ENCODE results near the gene MLPH. TPM values are rescaled to one million over a fixed set of nuclear protein-coding genes. Genes with fewer than 3 reads are reported as not detected.

The MLPH gene
- total and polyA plus RNA-seq, 2 of the 13 experiments (the other 11 are each of a cell fraction or from before 2014, with no cell fraction given), result 0.12 TPM; not detected in 1

- TF ChIP-seq ZNF407 (CRISPR knock-in tag; IDR thresholded peaks at IDR 0.05; ENCODE audit: not compliant biosample characterization) (no peak), SAP130 (CRISPR knock-in tag; IDR thresholded peaks at IDR 0.05; ENCODE audit: low read depth) (peak; percentile 11; the same call in 1 of the 2 replicates), ZNF691 (CRISPR knock-in tag; IDR thresholded peaks at IDR 0.05; ENCODE audit: borderline replicate concordance, low read depth) (no peak), BCL6 (CRISPR knock-in tag; IDR thresholded peaks at IDR 0.05) (peak; percentile 93), FIP1L1 (IDR thresholded peaks at IDR 0.05; ENCODE audit: borderline replicate concordance, insufficient read depth, low read depth, low read length) (no peak), KLF11 (CRISPR knock-in tag; IDR thresholded peaks at IDR 0.05) (no peak), ZNF124 (CRISPR knock-in tag; IDR thresholded peaks at IDR 0.05) (0 out of 2 replicates have a peak, but pooled peaks have one; percentile 32), ZFP1 (CRISPR knock-in tag; IDR thresholded peaks at IDR 0.05) (no peak), ZNF138 (CRISPR knock-in tag; IDR thresholded peaks at IDR 0.05; ENCODE audit: low read depth) (no peak), SIX4 (CRISPR knock-in tag; IDR thresholded peaks at IDR 0.05) (no peak), ZNF484 (CRISPR knock-in tag; IDR thresholded peaks at IDR 0.05; ENCODE audit: borderline replicate concordance, low read depth) (no peak), MTA1 (CRISPR knock-in tag; IDR thresholded peaks at IDR 0.05; ENCODE audit: borderline replicate concordance) (peak; percentile 53; the same call in 1 of the 2 replicates), HOXA7 (CRISPR knock-in tag; IDR thresholded peaks at IDR 0.05) (no peak), ZNF567 (CRISPR knock-in tag; IDR thresholded peaks at IDR 0.05; ENCODE audit: borderline replicate concordance) (no peak), IKZF4 (CRISPR knock-in tag; IDR thresholded peaks at IDR 0.05; ENCODE audit: borderline replicate concordance, low read depth, not compliant biosample characterization) (no peak)
- TF ChIP-seq, protein P1, sequence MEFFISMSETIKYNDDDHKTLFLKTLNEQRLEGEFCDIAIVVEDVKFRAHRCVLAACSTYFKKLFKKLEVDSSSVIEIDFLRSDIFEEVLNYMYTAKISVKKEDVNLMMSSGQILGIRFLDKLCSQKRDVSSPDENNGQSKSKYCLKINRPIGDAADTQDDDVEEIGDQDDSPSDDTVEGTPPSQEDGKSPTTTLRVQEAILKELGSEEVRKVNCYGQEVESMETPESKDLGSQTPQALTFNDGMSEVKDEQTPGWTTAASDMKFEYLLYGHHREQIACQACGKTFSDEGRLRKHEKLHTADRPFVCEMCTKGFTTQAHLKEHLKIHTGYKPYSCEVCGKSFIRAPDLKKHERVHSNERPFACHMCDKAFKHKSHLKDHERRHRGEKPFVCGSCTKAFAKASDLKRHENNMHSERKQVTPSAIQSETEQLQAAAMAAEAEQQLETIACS (CRISPR knock-in tag; IDR thresholded peaks at IDR 0.05), result no peak
These were observed 95.0 kb downstream of the MLPH start (continued) for GRCh38 chr2:237581751-237582746.
